ENCODE measurements around the gene NDUFAF3. TPM values are rescaled to one million over a fixed set of nuclear protein-coding genes. Genes with fewer than 3 reads are reported as not detected.

The NDUFAF3 gene
- polyA plus RNA-seq, 1 of the 3 experiments (the other 2 are of a cell fraction) = 104 TPM

- TF ChIP-seq ZBTB33 (IDR thresholded peaks at IDR 0.05; ENCODE audit: borderline replicate concordance, low read depth) (no peak), MEF2A (IDR thresholded peaks at IDR 0.05; ENCODE audit: borderline replicate concordance, low read depth) (no peak), RCOR1 (IDR thresholded peaks at IDR 0.05; ENCODE audit: low read length) (no peak), FOSL2 (IDR thresholded peaks at IDR 0.05; ENCODE audit: borderline replicate concordance, low read depth) (no peak), POLR2AphosphoS5 (IDR thresholded peaks at IDR 0.05; ENCODE audit: low read depth, low read length) (no peak), TCF12 (IDR thresholded peaks at IDR 0.05) (no peak)
- TF ChIP-seq, protein P1, sequence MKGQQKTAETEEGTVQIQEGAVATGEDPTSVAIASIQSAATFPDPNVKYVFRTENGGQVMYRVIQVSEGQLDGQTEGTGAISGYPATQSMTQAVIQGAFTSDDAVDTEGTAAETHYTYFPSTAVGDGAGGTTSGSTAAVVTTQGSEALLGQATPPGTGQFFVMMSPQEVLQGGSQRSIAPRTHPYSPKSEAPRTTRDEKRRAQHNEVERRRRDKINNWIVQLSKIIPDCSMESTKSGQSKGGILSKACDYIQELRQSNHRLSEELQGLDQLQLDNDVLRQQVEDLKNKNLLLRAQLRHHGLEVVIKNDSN (IDR thresholded peaks at IDR 0.05; ENCODE audit: borderline replicate concordance, low read depth) = no peak
Measured at GRCh38 chr3:49015765-49016164, 6.2 kb upstream of the NDUFAF3 start (continued).

DNA sequence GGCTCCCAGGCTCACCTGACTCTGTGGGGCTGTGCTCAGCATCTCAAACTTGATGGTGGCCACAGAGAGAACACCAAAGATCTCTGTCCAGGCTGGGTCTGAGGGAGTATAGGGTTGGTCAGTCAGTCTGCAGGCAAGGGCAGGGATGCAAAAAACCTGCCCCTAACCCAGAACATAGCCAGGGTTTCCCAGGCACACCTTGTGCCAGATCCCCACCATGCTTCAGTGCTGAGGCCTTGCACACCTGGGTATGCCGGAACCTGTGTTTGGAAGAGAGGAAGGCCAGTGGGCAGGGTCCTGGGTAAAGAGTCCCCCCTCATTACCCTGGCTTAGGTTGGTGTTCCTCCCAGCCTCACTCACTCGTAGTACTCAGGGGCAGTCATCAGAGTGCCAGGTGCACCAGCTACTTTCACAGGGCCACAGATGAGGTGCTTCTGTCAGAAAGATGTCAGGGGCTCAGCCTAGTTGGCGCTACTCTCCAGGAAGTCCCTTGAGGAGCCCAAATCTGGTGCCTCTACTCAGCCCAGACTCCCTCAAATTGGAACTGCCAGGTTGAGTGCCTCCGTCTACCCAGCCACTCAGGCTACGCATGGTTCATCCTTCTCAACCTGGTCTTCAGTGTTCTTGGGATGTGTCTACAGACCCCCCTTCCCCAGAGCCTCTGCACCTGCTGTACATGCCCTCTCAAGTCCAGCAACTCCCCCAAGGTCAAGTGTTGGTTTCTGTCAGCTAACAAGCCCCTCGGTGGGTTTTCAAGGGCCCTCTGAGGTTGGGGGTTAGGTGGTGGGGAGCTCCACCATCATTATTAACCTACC lies 5.3 kb upstream of the NDUFAF3 start:
- ChIA-PET POLR2A (interaction anchor here (1.0 to 3.7 kb wide), 4 partner anchors 9 to 19 kb away, joined by 3 to 46 read pairs (median 5); partner anchors contain the start of genes IMPDH2 and WDR6), CTCF (interaction anchor here (0.7 to 14.2 kb wide), 6 partner anchors 8 to 32 kb away, joined by 3 to 114 read pairs (median 4); partner anchors contain the start of genes P4HTM and WDR6)
- Histone ChIP-seq H4K20me1 (ENCODE audit: insufficient read depth) (peaks cover 35% of the 10 kb centered on the region), H3K9me3 (no peaks in the 10 kb centered on the region), H3K9ac (peak overlapping the region; percentile 80; the same call in 1 of the 2 replicates), H3K36me3 (replicated peaks in 1 of 2; ENCODE audit: control insufficient read depth in 1 of 2, insufficient read depth in 2 of 2, low read length in 1 of 2) (peaks cover 5 to 50% of the 10 kb centered on the region in 2 experiments), H2AFZ (ENCODE audit: low read depth) (no peak overlapping the region), H3F3A (replicated peaks; ENCODE audit: insufficient read depth) (peaks cover 32% of the 10 kb centered on the region), H3K4me1 (ENCODE audit: control insufficient read depth in 1 of 2, insufficient read depth in 2 of 2, low read depth in 1 of 2, low read length in 1 of 2) (peaks cover 0 to 26% of the 10 kb centered on the region in 2 experiments; a peak in 1 of 4 replicates), H3K27me3 (ENCODE audit: insufficient read depth) (no peaks in the 10 kb centered on the region), H3K79me2 (ENCODE audit: insufficient read depth) (peaks cover 58% of the 10 kb centered on the region), H3K4me2 (peak overlapping the region; percentile 97), H3K27ac (ENCODE audit: low read depth in 2 of 2, low read length in 1 of 2) (peak overlapping the region in 1 of 2 experiments; percentile 89; a peak in 1 of 4 replicates), H3K9me2 (no peaks in the 10 kb centered on the region), H3K4me3 (ENCODE audit: low read depth in 2 of 2, low read length in 1 of 2) (peak overlapping the region; percentile 83 to 87)
- peak; percentile 31; the same call in 1 of the 2 replicates for TF ChIP-seq POLR2AphosphoS5 (IDR thresholded peaks at IDR 0.05; ENCODE audit: low read depth, low read length)
- TF ChIP-seq ELF1 (IDR thresholded peaks at IDR 0.05) = no peak
- peak; percentile 7; the same call in 1 of the 2 replicates for TF ChIP-seq JUND (IDR thresholded peaks at IDR 0.05)
- 79% methylated on average over 3 of the region's 6 CpGs for WGBS (ENCODE audit: low lambda C conversion rate)
- DNase-seq = peak; percentile 11

All from SK-N-SH (cell line).